Activated T-helper 1 cell treated with anti-CD3 and anti-CD28 coated beads, Interleukin-2, amount 50 U/mL, for 16 hours (primary cell): ENCODE results near the gene PRR18.

Experiments
- DNase-seq, 2 donors: peaks; one replicate each; pipeline ENCODE4 v3.0.0-alpha.2; 2020; ENCODE audit warnings: low read depth in 1 of 2, low spot score in 1 of 2

Gene PRR18

DNA sequence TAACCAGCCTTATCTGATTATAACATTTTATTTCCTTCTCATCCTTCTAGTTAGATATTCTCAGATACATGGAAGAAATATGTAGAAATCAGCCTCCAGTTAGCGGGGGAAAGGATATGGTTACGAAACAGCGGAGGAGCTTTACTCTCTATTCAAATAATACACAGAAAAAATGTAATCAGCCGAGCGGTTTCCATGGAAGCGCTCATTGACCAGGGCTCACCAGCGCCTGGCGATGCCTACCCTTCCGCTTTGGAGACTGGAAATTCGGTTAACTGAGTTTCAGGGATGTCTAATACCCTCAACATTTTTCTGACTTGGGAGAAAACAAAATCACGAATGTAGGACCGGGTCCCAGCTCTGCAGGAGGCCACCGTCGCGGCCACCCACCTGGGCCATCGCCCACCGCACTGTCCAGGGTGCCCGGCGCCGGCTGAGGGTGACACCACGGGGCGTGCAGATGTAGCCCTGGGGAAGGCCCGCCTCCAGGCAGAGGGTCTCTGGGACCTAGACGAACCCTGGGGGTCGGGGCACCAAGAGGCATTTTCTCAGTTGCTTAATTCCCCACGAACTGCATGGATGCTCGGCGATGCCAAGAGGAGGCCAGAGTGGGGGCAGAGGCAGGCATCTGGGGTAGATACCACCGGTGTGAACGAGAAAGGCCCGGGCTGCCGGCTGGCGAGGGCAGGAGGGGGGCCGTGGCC lies 1.7 kb downstream of the PRR18 start:
- DNase-seq, result no peak

DNA sequence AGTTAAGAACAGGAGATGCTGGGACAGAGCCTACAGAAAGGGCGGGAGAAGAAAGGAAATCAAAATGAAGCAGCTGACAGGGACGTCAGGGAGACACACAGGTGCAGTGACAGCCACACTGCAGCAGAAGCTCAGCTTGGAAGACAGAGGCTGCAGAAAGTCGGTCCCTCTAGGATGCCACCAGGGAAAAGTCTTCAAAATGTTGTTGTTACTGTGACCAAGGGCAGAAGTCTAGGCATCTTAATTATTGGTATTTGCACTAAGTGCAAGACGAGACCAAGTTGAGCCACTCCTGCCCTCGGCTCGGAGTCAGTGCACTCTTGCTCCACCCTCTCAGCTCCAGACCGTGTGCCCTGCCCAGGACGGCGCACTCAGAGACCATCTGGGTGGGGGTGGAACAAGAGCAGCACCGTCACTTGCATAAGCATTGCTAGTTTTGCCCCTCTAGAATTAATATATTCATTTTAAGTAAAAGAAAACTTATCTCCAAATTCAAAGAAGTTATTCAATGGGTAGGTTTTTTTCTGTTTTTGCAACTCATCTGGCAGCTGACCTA lies 2.6 kb downstream of the PRR18 start:
- DNase-seq, result no peak

DNA sequence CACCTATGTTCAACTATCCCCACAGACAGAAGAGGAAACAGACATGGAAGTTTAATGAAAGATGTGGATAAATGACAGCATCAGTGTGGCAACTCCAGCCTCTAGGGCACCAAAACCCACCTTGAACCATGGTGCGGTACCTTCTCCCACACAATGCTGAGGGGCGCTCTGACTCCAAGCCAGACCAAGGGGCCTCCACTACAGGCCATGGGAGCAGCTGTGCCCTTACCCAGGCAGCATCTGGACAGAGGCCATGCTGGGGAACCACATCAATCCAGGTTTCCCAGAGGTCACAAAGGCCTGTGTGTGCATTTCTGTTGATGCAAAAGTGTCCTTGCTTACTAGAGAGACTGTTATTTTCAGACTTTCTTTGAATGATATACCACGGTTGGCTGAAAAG lies 4.1 kb downstream of the PRR18 start:
- DNase-seq, result no peak

DNA sequence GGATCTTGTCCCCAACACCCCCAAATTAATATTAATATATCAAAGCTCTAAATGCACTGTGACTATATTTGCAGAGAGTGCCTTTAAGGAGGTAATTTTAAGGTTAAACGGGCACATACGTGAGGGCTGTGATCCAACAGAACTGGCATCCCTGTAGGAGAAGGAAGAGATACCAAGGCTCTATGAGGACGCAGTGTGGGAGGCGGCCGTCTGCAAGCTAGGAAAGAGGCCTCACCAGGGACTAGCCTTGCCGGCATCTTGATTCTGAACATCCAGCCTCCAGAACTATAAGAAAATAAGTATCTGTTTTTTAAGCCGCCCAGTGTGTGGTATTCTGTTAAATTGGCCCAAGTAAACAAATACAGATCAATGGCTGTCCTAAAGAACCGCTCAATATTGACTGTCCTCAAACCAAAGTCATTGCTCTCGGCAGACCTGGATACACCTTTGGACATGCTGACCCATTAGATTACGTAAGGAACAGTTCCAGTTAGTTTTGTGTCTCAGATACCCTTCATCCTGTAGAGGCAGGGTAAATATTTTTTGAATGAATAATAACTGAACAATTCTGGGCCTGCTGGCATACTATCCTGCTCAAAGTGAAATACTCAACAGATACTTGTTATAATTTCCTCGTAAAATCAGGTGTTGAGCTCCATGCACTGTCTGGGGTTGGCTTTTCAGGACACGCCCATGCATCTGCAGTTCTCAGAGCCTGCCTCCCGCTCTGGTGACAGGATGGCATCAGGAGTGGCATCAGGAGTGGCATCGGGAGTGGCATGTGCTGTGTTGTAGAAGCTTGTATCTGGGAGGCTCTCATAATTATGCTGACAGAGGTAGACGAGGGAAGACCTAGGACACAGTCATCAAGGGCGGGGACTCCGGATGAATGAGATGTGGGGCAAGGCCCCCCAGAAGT lies 6.3 kb downstream of the PRR18 start:
- no peak for DNase-seq

DNA sequence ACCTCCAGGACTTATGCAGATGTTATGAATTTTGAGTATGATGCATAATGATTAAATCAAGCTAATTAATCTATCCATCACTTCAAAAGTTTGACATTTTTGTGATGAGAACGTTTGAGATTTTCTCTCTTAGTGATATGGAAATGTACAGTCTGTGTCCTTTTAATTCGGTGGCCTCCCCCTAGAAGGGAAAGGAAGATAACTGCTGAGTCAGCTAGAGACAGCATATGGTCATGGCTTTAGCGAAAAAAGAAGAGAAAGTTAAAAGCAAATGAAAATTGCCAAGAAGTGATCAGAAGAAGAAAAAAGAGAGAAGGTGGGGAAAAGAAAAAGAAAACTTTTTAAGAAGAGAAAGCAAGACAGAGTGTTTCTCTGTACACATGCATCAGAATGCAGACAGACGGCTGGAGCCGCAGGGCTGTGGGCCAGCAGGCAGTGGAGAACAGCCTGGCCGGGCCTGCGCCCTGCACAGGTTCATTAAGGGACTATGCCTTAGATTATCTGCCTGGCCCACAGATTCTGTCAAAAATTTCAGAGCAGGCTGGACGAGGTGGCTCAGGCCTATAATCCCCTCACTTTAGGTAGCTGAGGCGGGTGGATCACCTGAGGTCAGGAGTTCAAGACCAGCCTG lies 7.7 kb downstream of the PRR18 start:
- DNase-seq, result no peak

DNA sequence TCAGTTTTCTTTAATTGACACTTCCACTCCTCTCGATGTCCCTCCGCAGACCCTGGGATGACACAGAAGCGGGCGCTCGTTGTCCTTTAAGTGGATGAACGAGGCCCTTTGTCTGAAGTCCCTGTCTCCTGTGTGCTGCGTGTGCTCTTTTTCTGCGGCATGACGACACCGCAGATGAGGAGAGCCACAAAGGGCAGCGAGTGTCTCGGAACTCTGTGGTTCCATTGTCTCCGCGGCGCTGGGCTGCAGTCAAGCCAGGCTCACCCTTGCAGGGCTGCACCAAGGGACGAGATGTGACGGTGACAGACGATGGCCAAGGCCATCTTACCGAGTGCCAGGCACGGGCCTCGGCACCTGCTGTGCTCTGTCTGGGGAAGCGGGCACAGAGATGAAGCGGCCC lies 10.6 kb downstream of the PRR18 start:
- no peak for DNase-seq

DNA sequence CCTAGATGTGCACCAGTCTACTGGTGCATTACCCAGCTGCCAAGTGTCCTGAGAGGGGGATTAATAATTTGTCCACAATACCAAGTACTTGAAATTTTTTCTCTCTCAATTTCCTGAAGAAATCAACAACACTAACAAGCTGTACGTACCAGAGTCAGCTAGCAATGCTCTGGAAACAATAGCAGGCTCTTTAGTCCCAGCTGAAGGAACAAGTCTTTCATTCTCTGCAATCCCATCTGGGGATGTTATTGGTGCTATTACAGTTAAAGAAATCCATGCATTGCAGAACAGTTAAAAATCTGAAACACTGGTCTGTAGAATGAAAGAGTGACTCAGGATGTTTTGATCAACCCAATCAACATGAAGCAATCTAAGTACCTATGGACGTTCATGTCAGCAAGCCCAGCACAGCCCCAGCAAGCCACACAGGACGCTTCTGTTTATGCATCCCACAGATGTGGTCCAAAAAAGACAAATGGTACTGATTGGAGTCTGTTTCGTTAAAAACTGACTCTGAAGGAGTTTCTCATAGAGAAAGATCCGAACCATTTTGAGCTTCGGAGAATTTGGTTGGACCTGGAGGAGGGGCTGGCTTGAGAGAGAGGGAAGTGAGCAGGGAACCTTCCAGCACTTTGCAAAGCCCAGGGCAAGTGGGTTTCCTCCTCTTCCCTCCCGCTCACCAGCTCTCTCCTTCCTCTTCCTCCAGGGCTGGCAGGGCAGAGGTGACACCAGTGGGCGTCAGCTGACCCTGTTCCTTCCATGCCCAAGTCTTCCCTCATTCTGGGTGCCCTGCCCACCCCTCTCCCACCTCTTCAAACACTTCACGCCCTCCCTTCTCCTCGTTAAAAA lies 11.9 kb downstream of the PRR18 start:
- no peak for DNase-seq

DNA sequence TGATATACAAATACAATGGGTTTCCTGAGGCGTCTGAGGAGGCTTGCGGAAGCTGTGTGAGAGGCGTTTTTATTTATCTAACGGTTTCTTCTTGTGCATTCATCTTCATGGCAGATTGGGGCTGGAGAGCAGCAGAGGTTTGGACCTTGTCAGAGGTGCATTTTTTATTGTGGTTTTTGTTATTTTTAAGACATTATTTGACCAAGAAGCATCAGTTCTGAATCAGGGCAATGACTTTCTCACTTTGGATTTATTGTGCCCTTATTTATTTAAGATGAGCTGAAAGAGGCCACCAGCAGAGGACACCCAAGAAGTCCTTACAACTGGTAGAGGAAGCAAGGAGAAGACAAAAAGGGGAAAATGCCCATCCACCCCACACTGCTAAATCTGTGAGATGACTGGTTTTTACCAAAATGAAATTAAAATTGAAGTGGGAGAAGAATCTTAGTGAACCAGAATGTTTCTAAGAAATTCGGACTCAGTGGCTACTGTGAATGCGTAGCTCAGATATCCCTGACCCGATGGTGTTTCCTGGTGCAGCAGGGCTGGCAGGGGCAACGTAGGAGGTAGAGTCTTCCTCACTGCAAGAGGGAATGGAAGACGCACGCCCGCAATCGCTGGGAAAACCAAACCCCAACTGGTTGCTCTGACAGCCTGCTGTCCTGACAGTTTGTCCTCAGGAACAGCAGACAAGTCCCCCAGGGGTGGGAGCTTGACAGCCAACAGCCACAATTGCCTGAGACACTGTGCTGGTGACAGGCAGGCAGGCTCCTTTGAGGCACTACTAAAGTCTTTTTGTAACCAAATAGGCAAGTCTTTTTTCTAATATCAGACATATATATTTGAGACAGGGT lies 14.2 kb downstream of the PRR18 start:
- DNase-seq, result no peak

DNA sequence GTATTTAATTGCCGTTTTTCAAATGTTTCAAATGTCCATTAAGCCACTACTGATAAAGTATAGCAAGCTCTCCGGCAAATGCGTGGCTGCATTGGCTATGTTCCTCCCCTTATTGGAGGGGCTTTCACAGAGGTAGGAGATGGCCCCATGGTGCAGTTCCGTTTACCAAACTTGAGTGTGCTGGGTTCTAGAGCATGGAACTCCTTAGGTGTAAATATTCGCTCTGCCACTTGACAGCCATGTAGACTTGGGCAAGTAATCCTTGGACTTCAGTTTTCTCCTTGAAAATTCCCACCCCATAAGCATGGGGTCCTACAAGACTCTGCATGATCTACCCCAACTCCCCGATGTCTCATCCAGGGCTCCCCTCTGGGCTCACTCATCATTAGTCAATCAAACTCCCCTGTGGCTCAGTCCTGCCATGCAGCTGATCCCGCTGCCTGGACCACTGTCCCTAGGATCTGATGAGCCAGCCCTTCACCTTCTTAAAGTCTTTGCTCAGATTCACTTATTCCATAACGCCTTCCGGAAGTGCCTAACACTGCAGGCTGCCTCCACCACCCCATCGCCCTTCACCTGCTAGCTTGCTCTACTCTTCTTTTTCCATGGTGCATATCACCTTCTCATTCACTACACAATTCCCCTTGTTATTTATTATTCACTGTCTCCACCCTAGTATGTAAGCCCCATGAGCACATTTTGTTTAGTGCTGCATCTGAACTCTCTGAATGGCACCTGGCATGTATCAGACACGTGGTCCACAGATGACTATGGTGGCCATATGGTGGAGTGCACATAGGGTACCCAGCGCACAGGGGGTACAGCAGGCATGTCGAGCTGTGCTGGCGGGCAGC lies 18.8 kb downstream of the PRR18 start:
- no peak for DNase-seq

DNA sequence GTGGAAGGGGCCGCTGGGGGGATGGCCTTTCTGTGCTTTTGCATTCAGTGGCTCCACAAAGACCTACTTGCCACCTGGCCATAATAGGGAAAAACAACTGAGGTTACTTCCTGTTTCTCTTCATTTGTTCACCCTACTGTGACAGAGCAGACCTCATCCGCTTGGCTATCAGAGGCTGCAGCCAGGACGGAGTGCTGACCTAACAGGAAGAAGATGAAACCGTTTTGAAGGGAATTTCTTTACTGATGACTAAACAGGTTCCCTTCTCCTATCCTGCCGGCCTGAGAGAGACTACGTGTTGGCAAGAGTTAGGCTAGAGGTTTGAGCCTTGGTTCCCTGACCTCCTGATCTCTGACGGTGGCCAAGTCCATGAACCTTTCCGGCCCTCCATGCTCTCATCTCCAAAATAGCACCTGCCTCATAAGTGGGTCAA lies 21.3 kb downstream of the PRR18 start:
- DNase-seq, result no peak

DNA sequence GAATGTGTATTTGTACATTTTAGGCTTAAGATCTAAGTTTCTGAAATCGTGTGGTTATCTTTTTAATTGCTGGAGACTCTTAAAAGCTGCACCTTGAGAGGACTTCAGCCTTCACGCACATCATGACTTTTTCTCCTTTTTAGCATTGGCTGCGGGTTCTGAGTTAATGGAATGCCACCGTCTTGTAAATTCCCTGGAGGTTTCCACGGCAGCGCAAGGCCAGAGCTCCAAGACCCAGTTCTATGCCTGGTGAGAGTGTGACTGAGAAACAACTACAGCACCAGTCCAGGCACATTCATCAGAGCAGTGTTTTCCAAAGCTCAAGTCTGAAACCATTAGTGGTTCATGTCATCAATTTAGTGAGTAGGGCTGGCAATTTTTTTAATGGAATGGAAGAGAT lies 23.0 kb downstream of the PRR18 start:
- DNase-seq, result no peak

DNA sequence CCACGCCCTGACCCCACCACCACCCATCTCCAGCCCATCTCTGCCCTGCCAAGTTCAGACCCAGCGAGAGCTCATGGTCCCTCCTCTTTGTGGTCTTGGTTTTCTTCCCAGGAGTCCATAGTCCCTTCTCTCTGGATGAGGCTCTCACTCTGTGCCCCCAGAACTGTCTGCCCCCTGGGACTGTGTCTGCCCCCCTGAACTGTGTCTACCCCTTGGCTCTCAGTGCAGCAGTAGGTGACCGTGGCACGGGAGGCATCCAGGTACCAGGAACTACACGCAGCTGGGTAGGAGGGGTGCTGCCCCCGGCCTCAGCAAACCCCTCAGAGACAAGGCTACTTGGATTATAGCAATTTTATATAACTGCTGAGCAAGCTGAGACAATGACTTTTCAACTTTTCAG lies 23.6 kb downstream of the PRR18 start:
- no peak for DNase-seq

DNA sequence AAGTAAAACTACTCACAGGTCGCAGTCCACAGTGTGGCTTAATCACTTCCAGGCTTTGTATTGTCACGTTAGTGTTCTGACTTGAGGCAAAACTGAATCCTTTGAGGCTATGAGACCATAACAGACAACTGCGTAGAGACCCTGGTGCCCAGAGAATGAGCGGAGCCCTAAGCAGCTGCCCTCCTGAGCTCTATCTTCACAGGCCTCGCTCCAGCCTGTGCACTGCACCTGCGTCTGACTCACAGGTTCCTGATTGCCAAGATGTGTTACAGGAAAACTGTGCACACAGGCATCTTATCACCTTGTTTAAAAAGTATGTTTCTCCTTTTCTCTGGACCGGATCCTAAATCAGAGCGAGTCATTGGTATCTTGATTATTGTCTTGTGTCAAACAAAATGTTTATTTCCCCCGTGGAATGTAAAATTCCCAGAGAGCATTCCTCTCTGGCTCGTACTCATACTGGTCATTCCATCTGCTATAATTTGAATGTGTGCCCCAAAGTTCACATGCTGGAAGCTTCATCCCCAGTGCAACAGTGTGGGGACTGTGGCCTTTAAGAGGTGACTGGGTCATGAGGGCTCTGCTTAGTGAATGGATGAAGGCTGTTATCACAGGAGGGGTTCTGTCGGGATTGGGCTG lies 25.7 kb downstream of the PRR18 start:
- DNase-seq, result no peak

DNA sequence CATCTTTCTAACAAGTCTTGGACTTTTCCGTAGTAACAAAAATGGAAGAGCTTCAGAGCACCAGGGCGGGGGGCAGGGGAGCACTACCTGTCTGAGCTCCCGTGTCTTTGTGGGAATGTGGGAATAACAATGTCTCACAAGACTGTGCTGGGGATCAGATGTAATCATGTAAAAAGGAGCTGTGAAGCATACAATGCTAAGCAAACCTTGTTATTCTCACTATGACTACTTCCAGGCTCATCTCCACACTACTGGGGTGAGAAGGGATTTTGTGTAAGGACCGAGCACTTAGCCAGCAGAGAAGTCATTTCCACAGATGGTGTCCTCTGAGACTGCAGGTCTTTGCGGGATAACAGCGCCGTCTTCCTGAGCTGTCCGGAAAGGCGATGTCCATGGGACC lies 27.1 kb downstream of the PRR18 start:
- DNase-seq, result no peak

DNA sequence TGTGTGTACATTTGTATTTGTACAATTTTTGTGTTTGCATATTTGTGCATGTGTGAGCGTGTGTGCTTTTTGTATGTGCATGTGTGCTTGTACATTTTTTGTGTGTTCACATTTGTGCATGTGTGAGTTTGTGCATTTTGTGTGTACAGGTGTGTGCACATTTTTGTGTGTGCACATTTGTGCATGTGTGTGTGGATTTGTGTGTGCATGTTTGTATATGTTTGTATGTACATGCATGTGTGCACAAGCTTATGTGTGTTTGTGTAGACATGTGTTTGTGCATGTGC lies 28.9 kb downstream of the PRR18 start:
- DNase-seq, result no peak

DNA sequence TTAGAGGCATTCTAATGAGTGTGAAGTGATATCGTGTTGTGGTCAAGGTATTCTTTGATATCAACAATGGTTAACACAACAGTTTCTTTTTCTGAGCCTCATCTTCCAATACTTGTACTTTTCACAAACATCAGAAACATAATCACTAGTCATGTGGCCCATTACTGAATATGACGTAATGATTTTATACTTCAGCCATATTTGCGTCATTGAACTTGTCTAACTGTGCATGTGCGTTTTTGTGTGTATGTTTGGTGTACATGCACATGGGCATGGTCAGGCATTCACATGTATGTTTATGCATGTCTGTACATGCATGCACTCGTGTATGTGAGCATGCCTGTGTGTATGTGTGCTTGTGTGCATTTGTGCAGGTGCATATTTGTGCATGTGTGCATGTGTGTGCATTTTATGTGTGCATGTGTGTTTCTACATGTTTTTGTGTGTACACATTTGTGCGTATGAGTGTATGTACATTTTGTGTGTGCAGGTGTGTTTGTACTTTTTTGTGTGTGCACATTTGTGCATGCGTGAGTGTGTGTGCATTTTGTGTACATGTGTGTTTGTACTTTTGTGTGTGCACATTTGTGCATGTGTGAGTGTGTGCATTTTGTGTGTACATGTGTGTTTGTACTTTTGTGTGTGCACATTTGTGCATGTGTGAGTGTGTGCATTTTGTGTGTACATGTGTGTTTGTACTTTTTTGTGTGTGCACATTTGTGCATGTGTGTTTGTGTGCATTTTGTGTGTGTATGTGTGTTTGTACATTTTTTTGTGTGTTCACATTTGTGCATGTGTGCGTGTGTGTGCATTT lies 29.4 kb downstream of the PRR18 start:
- no peak for DNase-seq

DNA sequence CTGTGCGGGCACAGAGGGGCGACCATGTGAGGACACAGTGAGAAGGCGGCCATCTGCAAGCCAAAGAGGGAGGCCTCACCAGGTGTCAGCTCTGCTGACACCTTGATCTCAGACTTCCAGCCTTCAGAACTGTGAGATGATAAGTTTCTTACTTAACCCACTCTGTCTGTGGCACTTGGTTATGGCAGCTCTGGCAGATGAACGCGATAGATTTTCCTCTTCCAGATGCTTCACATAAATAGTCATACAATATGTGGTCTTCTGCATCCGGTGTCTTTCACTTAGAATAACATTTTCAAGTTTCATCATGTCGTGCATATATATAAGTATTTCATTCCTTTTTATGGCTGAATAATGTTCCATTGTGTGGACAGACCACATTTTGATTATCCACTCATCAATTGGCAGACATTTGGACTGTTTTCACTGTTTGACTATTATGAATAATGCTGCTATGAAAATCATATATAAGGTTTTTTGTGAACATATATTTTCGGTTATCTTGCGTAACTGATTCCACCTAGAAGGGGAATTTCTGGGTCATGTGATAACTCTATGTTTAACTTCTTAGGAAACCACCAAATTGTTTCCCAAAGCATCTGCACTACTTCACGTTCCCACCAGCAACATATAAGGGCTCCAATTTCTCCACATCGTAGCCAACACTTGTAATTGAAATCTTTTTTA lies 30.2 kb downstream of the PRR18 start:
- no peak for DNase-seq
